Pancreas (tissue), 10 donors: ENCODE results near the gene TMEM63C. TPM values are rescaled to one million over a fixed set of nuclear protein-coding genes. Genes with fewer than 3 reads are reported as not detected.

Source experiments
- ATAC-seq, 4 donors: fragments of 200-7000 bp; cut with Tn5 transposase; one replicate each; pipeline versions ENCODE4 v1.8.0 to v1.9.1; 2020; ENCODE audit warnings: mild to moderate bottlenecking in 4 of 4, moderate library complexity in 4 of 4
- DNase-seq, 6 donors: peaks; one replicate each; pipeline ENCODE4 v3.0.0-alpha.2; 2020
- FAIRE-seq: peaks from 2 replicates; lab custom pipeline; 2012; peaks lifted over from hg19 to GRCh38; lab: Jason Lieb, UNC
- H3K27ac ChIP-seq, 4 donors: fragments of 200-600 bp; sonication (generic); 1 replicate in 3 of 4; 2 replicates in 1 of 4; pipeline versions ENCODE4 v1.5.0 to v1.8.0; 2020
- H3K27me3 ChIP-seq, 4 donors: fragments of 200-600 bp; one replicate each; pipeline ENCODE4 v1.8.0; 2021
- H3K36me3 ChIP-seq, 3 donors: fragments of 200-600 bp; sonication (generic) in 1 of 3; one replicate each; pipeline versions ENCODE4 v1.5.0 to v1.8.0; 2020 to 2021
- H3K4me1 ChIP-seq, 3 donors: fragments of 200-600 bp; one replicate each; pipeline ENCODE4 v1.8.0; 2021
- H3K4me3 ChIP-seq, 4 donors: fragments of 200-600 bp; sonication (generic) in 2 of 4; one replicate each; pipeline versions ENCODE4 v1.5.0 to v1.8.0; 2020 to 2021
- H3K9me3 ChIP-seq, 4 donors: fragments of 200-600 bp; one replicate each; pipeline ENCODE4 v1.8.0; 2021
- CTCF ChIP-seq, 4 donors: fragments of 200-600 bp; sonication (generic) in 3 of 4; IDR thresholded peaks; one replicate each; pipeline versions ENCODE4 v1.5.0 to v1.8.0; 2021; ENCODE audit warnings: antibody characterized with exemption in 4 of 4
- WGBS, 2 donors: extraction: QIAGEN DNeasy Blood & Tissue Kit; methylation state at CpG; one replicate each; pipeline ENCODE4 v1.1.7; 2013; 5-methylcytosine and 5-hydroxymethylcytosine counted together
- intact Hi-C, 3 donors: fragments of 100-400 bp; cut with DNase I; formaldehyde crosslinking; loops; one replicate each; pipeline versions ENCODE4 v1.11.1 to v1.14.2; 2022
- polyA plus RNA-seq, 2 donors: library from polyadenylated mRNA; stranded (reverse); fragments of 200-250 nt; gene quantifications; one replicate each; pipeline ENCODE4 v1.2.3, GENCODE V29; 2013
- total RNA-seq, 6 donors: library from RNA; stranded (reverse); fragmentation: NEBNext Ultra II Directional in 4 of 6; extraction: Animal tissue kit (Norgen Biotek cat#: 25700) in 4 of 6; gene quantifications; one replicate each; pipeline versions ENCODE4 v1.2.1 to v1.2.4, GENCODE V29; 2021 to 2023
- donor health status: healthy with polysubstance abuse.
- donor health status: DM: no; HTN: no; CAD: no; lungs with moderate emphysema.
- donor health status: DM: no; HTN: no; CAD: no.
- donor health status: control.
- donor health status: control.
- donor health status: Bipolar disorder and iron deficiency.
- donor health status: DM: yes; HTN: yes; CAD: no.
- donor health status: DM: no; HTN: no; CAD: no.
- donor health status: DM: no; HTN: no; CAD: no.
- donor health status: DM: yes; HTN: yes; CAD: no.

Gene TMEM63C
- total and polyA plus RNA-seq, 8 donors, result 2.8 to 10.6 (median 4.2) TPM

- 95 to 96% methylated on average over 11 of the region's 11 CpGs for WGBS, 2 donors
- no peak for TF ChIP-seq CTCF (IDR thresholded peaks at IDR 0.05)
- no peak overlapping the region for H3K27ac ChIP-seq
- ATAC-seq (no peak), FAIRE-seq (no peak), DNase-seq (peak in 1 of 6 donors; percentile 13)
- intact Hi-C loops, result no loop called here
- no peak overlapping the region for H3K4me3 ChIP-seq
- no peaks in the 10 kb centered on the region for H3K9me3 ChIP-seq
- H3K36me3 ChIP-seq, result no peaks in the 10 kb centered on the region
- no peaks in the 10 kb centered on the region for H3K27me3 ChIP-seq
- H3K4me1 ChIP-seq, result no peaks in the 10 kb centered on the region
Observed at GRCh38 chr14:77251870-77252269, 70.3 kb downstream of the TMEM63C start.

GRCh38 chr14:77253333-77254190 lies 72.0 kb downstream of the TMEM63C start:
- no peak for TF ChIP-seq CTCF (IDR thresholded peaks at IDR 0.05)
- ATAC-seq (no peak), DNase-seq (peak in 1 of 6 donors; percentile 31), FAIRE-seq (no peak)
- Histone ChIP-seq H3K9me3 (no peaks in the 10 kb centered on the region), H3K36me3 (no peaks in the 10 kb centered on the region), H3K4me1 (no peaks in the 10 kb centered on the region), H3K27me3 (no peaks in the 10 kb centered on the region), H3K27ac (no peak overlapping the region), H3K4me3 (no peak overlapping the region)
- intact Hi-C loops, result no loop called here
- 73 to 82% methylated on average over 20 of the region's 20 CpGs for WGBS, 2 donors

GRCh38 chr14:77256694-77257093 lies 75.1 kb downstream of the TMEM63C start:
- H3K27me3 ChIP-seq, result no peaks in the 10 kb centered on the region
- TF ChIP-seq CTCF (IDR thresholded peaks at IDR 0.05), result no peak
- no peaks in the 10 kb centered on the region for H3K9me3 ChIP-seq
- H3K36me3 ChIP-seq, result no peaks in the 10 kb centered on the region
- no peak overlapping the region for H3K27ac ChIP-seq
- ATAC-seq, result no peak
- 89% methylated on average over 8 of the region's 8 CpGs for WGBS, 2 donors
- H3K4me3 ChIP-seq, result no peak overlapping the region
- intact Hi-C loops, result no loop called here
- no peak for FAIRE-seq
- peak in 1 of 6 donors; percentile 51 for DNase-seq
- H3K4me1 ChIP-seq, result no peaks in the 10 kb centered on the region

GRCh38 chr14:77257700-77258099 lies 76.1 kb downstream of the TMEM63C start:
- FAIRE-seq (no peak), DNase-seq (peak in 1 of 6 donors; percentile 47), ATAC-seq (no peak)
- no peaks in the 10 kb centered on the region for H3K9me3 ChIP-seq
- no peaks in the 10 kb centered on the region for H3K27me3 ChIP-seq
- no peak overlapping the region for H3K4me3 ChIP-seq
- H3K27ac ChIP-seq, result no peak overlapping the region
- no peaks in the 10 kb centered on the region for H3K36me3 ChIP-seq
- WGBS, 2 donors, result 83 to 90% methylated on average over 10 of the region's 10 CpGs
- no peak for TF ChIP-seq CTCF (IDR thresholded peaks at IDR 0.05)
- H3K4me1 ChIP-seq, result no peaks in the 10 kb centered on the region
- intact Hi-C loops, result no loop called here

GRCh38 chr14:77258566-77258965 lies 77.0 kb downstream of the TMEM63C start:
- intact Hi-C loops, result no loop called here

More at GRCh38 chr14:77258566-77258965, 77.0 kb downstream of the TMEM63C start:
- WGBS, 2 donors, result 80 to 93% methylated on average over 5 of the region's 5 CpGs
- Histone ChIP-seq H3K27ac (no peak overlapping the region), H3K27me3 (no peaks in the 10 kb centered on the region), H3K4me1 (no peaks in the 10 kb centered on the region), H3K36me3 (no peaks in the 10 kb centered on the region), H3K4me3 (no peak overlapping the region), H3K9me3 (no peaks in the 10 kb centered on the region)
- DNase-seq, result peak in 1 of 6 donors; percentile 41
- ATAC-seq, result no peak
- TF ChIP-seq CTCF (IDR thresholded peaks at IDR 0.05), result no peak
- no peak for FAIRE-seq
